Kidney epithelial cell (primary cell): ENCODE data around the gene ITK. TPM values are rescaled to one million over a fixed set of nuclear protein-coding genes. Genes with fewer than 3 reads are reported as not detected.

Experiments
- DNase-seq: peaks from one replicate; pipeline ENCODE4 v3.0.0-alpha.2; 2010; ENCODE audit warnings: low read depth
- H3K27me3 ChIP-seq: 2 replicates; pipeline ENCODE4 v1.6.0; 2011; ENCODE audit warnings: low read length; ENCODE audit not compliant: control insufficient read depth, insufficient read depth
- H3K36me3 ChIP-seq: 2 replicates; pipeline ENCODE4 v1.5.1; 2011; ENCODE audit warnings: low read length; ENCODE audit not compliant: control insufficient read depth, insufficient read depth
- H3K4me3 ChIP-seq: 2 replicates; pipeline ENCODE4 v1.5.1; 2011; ENCODE audit warnings: low read depth, mild to moderate bottlenecking, control low read depth, low read length
- CTCF ChIP-seq: IDR thresholded peaks from 2 replicates; pipeline ENCODE4 v1.5.1; 2011; ENCODE audit warnings: mild to moderate bottlenecking, moderate library complexity, low read length, control low read depth, inconsistent platforms; ENCODE audit not compliant: insufficient read depth, poor library complexity, severe bottlenecking
- total RNA-seq: library from RNA; depleted of rRNA; stranded (reverse); fragments of >200 nt; gene quantifications from 2 replicates; pipeline ENCODE4 v1.2.3, GENCODE V29; 2015

ITK gene
- total RNA-seq, 1 donor from 2014 or later = not detected

GRCh38 chr5:157300564-157300963 is 119.9 kb downstream of the ITK start:
- Histone ChIP-seq H3K4me3 (no peak overlapping the region), H3K27me3 (no peaks in the 10 kb centered on the region), H3K36me3 (no peaks in the 10 kb centered on the region)
- no peak for DNase-seq
- no peak for TF ChIP-seq CTCF

- Histone ChIP-seq H3K4me3 (no peak overlapping the region), H3K27me3 (no peaks in the 10 kb centered on the region), H3K36me3 (no peaks in the 10 kb centered on the region)
- no peak for DNase-seq
- no peak for TF ChIP-seq CTCF
Measured at GRCh38 chr5:157301066-157301465, 120.4 kb downstream of the ITK start.

DNA sequence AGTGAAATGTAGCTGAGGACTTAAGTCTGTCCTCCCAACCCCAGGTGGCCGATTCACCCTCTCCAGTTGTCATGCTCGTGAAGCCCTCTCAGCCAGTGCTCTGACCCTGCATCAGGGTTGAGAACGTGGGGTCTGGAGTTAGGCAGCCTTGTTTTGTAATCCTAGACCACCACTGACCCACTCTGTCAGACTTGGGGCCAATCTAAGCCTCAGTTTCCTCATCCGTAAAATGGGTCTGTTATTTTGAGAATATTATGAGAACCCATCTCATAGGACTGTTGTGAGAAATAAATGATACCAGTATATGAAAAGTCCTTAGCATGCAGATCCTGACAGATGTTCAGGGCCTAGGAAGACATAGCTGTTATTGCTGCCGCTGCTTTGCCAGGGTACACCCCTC is 122.4 kb downstream of the ITK start:
- H3K36me3 ChIP-seq = no peaks in the 10 kb centered on the region
- H3K27me3 ChIP-seq = no peaks in the 10 kb centered on the region
- no peak for TF ChIP-seq CTCF
- no peak for DNase-seq
- no peak overlapping the region for H3K4me3 ChIP-seq

DNA sequence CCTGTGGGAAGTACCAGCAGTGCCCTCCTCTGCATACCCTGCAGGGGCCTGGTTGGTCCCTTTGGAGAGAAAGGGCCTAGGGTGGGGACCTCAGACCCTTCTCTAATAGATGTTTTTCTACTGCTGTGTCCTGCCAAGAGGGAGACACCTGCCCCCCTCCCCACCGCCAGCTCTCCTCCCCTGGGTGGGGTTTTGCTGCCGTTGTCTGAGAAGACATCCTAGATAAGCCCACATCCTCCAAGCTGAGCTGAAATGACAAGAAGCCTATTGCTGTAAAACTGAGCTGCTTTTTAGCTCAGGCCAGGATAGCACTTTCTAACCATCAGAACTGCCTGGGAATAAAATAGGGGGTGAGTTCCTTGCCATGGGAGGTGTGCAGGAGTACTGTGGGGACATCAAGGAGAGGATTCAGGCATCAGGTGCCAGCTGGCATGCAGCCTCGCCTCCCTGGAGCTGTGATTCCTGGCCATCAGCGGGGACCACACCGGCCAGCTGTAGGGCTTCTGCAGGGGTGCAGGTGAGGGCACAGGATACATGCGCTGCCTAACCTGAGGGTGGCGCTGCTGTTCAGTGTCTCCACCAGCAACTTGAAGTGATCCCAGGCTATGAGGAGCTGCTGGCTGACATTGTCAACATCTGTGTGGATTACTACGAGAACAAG is 123.2 kb downstream of the ITK start:
- Histone ChIP-seq H3K36me3 (no peaks in the 10 kb centered on the region), H3K4me3 (no peak overlapping the region), H3K27me3 (no peaks in the 10 kb centered on the region)
- DNase-seq = no peak
- no peak for TF ChIP-seq CTCF

Other genes with a start within 250 kb of the ITK start
- gene TIMD4, start 217.6 kb upstream of the ITK start, total RNA-seq = not detected in 2 replicates
- gene HAVCR1, start 121.7 kb upstream of the ITK start, total RNA-seq = 0.29 and 1.4 TPM in 2 replicates
- 1.5 and 1.6 TPM in 2 replicates for gene HAVCR2, start 71.8 kb upstream of the ITK start, total RNA-seq
- gene MED7, start 38.0 kb upstream of the ITK start, total RNA-seq = 12.2 and 17.7 TPM in 2 replicates
- gene GARIN3, start 14.6 kb upstream of the ITK start, total RNA-seq = not detected in 2 replicates
- gene CYFIP2, start 85.3 kb downstream of the ITK start, total RNA-seq = 93.5 and 99.9 TPM in 2 replicates